Panc1 (cell line): ENCODE data around the gene BICD1. TPM values are rescaled to one million over a fixed set of nuclear protein-coding genes. Genes with fewer than 3 reads are reported as not detected.

Experiments
- ATAC-seq: fragments of 200-7000 bp; cut with Tn5 transposase; 2 replicates; pipeline ENCODE4 v1.9.1; 2020; ENCODE audit warnings: mild to moderate bottlenecking, moderate library complexity
- BruUV-seq: library from RNA; stranded (reverse); fragments of 400-500 nt; replicated peaks from 2 replicates; lab custom pipeline; 2021; lab: Mats Ljungman, UMichigan
- CTCF ChIA-PET: fragments of 300-600 bp; sonication (Branson Sonifier 250); formaldehyde crosslinking; loops from one replicate; lab custom pipeline; 2022; ENCODE audit warnings: antibody characterized with exemption; lab: Charles Lee
- POLR2A ChIA-PET: fragments of 300-600 bp; sonication (Branson Sonifier 250); formaldehyde crosslinking; loops from one replicate; lab custom pipeline; 2022; ENCODE audit warnings: antibody characterized with exemption; lab: Charles Lee
- DNase-seq: peaks from one replicate; pipeline ENCODE4 v3.0.0-alpha.2; 2010; ENCODE audit warnings: low read depth, low spot score
- H3K27ac ChIP-seq: 2 replicates; pipeline ENCODE4 v1.5.1; 2011; ENCODE audit warnings: mild to moderate bottlenecking, low read length, inconsistent platforms
- H3K27me3 ChIP-seq: fragments of 200-500 bp; sonication (Bioruptor generic); 2 replicates; pipeline ENCODE4 v1.6.0; 2014; ENCODE audit warnings: low read length, inconsistent platforms; ENCODE audit not compliant: control insufficient read depth, insufficient read depth
- H3K36me3 ChIP-seq: fragments of 200-500 bp; sonication (Bioruptor generic); 2 replicates; pipeline ENCODE4 v1.5.1; 2014; ENCODE audit warnings: inconsistent platforms, mild to moderate bottlenecking, low read length, moderate library complexity; ENCODE audit not compliant: control insufficient read depth, insufficient read depth
- H3K4me1 ChIP-seq: 2 replicates; pipeline ENCODE4 v1.5.1; 2011; ENCODE audit warnings: inconsistent platforms, mild to moderate bottlenecking, low read length, moderate library complexity; ENCODE audit not compliant: control insufficient read depth, insufficient read depth
- H3K4me3 ChIP-seq, 2 experiments: 2 replicates each; pipeline ENCODE4 v1.5.1; 2011 to 2012; ENCODE audit warnings: low read depth in 2 of 2, low read length in 2 of 2, mild to moderate bottlenecking in 2 of 2, inconsistent platforms in 1 of 2, moderate library complexity in 1 of 2
- H3K9me3 ChIP-seq: fragments of 200-500 bp; sonication (Bioruptor generic); 2 replicates; pipeline ENCODE4 v1.5.1; 2014; ENCODE audit warnings: low read depth, mild to moderate bottlenecking, inconsistent platforms, low read length, moderate library complexity; ENCODE audit not compliant: control insufficient read depth, insufficient read depth
- CTCF ChIP-seq: fragments of 450-650 bp; IDR thresholded peaks from 2 replicates; pipeline ENCODE4 v1.5.1; 2017; ENCODE audit warnings: mild to moderate bottlenecking
- POLR2AphosphoS5 ChIP-seq: IDR thresholded peaks from 2 replicates; pipeline ENCODE4 v1.6.1; 2012; ENCODE audit warnings: mild to moderate bottlenecking, low read depth, low read length, moderate library complexity
- REST ChIP-seq, 2 experiments: IDR thresholded peaks; 2 replicates each; pipeline ENCODE4 v1.6.1; 2011 to 2012; ENCODE audit warnings: low read depth in 2 of 2, control low read depth in 1 of 2, low read length in 1 of 2, mild to moderate bottlenecking in 1 of 2, moderate library complexity in 1 of 2; ENCODE audit not compliant: insufficient read depth in 1 of 2
- SIN3A ChIP-seq: IDR thresholded peaks from 2 replicates; pipeline ENCODE4 v1.6.1; 2012; ENCODE audit warnings: low read depth, mild to moderate bottlenecking, low read length, moderate library complexity, borderline replicate concordance; ENCODE audit not compliant: insufficient read depth
- TCF7L2 ChIP-seq: IDR thresholded peaks from 2 replicates; pipeline ENCODE4 v1.6.1; 2011; ENCODE audit warnings: mild to moderate bottlenecking, low read depth, low read length, inconsistent platforms
- in situ Hi-C: cut with HindIII; loops from 2 replicates; pipeline ENCODE4 v1.10.0; 2016; ENCODE audit warnings: low sequenced_read_pairs, low pct_unique_long_range_greater_than_20kb
- intact Hi-C: fragments of 100-400 bp; cut with micrococcal nuclease; formaldehyde crosslinking; loops from one replicate; pipeline ENCODE4 v1.10.0; 2022; ENCODE audit not compliant: unreplicated experiment
- total RNA-seq: library from RNA; stranded (reverse); gene quantifications from one replicate; pipeline ENCODE4 v1.2.1, GENCODE V29; 2021; ENCODE audit not compliant: unreplicated experiment

BICD1 gene
- total RNA-seq, 1 experiment from 2014 or later, result 40.0 TPM

GRCh38 chr12:32336261-32336660 lies 229.6 kb downstream of the BICD1 start:
- intact Hi-C loops (no loop called here), in situ Hi-C loops (no loop called here)
- Histone ChIP-seq H3K9me3 (no peaks in the 10 kb centered on the region), H3K27me3 (no peaks in the 10 kb centered on the region), H3K27ac (no peak overlapping the region), H3K4me3 (no peak overlapping the region), H3K36me3 (no peaks in the 10 kb centered on the region), H3K4me1 (peaks cover 3% of the 10 kb centered on the region; the same call in 1 of the 2 replicates)
- no TSS peak for BruUV-seq
- ATAC-seq (no peak), DNase-seq (no peak)
- TF ChIP-seq REST (IDR thresholded peaks at IDR 0.05; ENCODE audit: insufficient read depth in 1 of 2, low read depth in 2 of 2, low read length in 1 of 2) (no peak), CTCF (no peak), TCF7L2 (no peak), POLR2AphosphoS5 (no peak), SIN3A (no peak)
- CTCF ChIA-PET, result no interaction called here
- POLR2A ChIA-PET, result no interaction called here

- intact Hi-C loops (no loop called here), in situ Hi-C loops (no loop called here)
- DNase-seq (no peak), ATAC-seq (no peak)
- ChIA-PET CTCF (interaction anchor here (0.6 kb wide), 1 partner anchor 133 kb away, joined by 5 read pairs; no protein-coding TSS in a partner anchor), POLR2A (no interaction called here)
- no peak overlapping the region for H3K4me3 ChIP-seq
- TF ChIP-seq REST (IDR thresholded peaks at IDR 0.05; ENCODE audit: insufficient read depth in 1 of 2, low read depth in 2 of 2, low read length in 1 of 2), result no peak
- no peak for TF ChIP-seq TCF7L2
- H3K4me1 ChIP-seq, result no peaks in the 10 kb centered on the region
- H3K9me3 ChIP-seq, result no peaks in the 10 kb centered on the region
- no peak overlapping the region for H3K27ac ChIP-seq
- H3K27me3 ChIP-seq, result no peaks in the 10 kb centered on the region
- no peaks in the 10 kb centered on the region for H3K36me3 ChIP-seq
- no TSS peak for BruUV-seq
Measured at GRCh38 chr12:32343496-32343895, 236.8 kb downstream of the BICD1 start.
